Astrocyte of the spinal cord (primary cell): Measurements from ENCODE around the gene VGLL4.

Experiments used
- DNase-seq: peaks from one replicate; pipeline ENCODE4 v3.0.0; 2011; ENCODE audit warnings: low read depth, low spot score
- H3K4me3 ChIP-seq: 2 replicates; pipeline ENCODE4 v1.5.1; 2011; ENCODE audit warnings: low read depth, mild to moderate bottlenecking, low read length, moderate library complexity
- CTCF ChIP-seq: IDR thresholded peaks from 2 replicates; pipeline ENCODE4 v1.5.1; 2012; ENCODE audit warnings: low read depth, mild to moderate bottlenecking, low read length, inconsistent platforms
- in situ Hi-C: cut with HindIII; loops from 2 replicates; pipeline ENCODE4 v1.10.0; 2017; ENCODE audit warnings: low sequenced_read_pairs

Gene VGLL4

GRCh38 chr3:11605398-11605797 is 38.3 kb downstream of the VGLL4 start:
- no peak for TF ChIP-seq CTCF
- H3K4me3 ChIP-seq, result no peak overlapping the region
- in situ Hi-C loops, result loop anchor here (25.0 kb wide), 1 partner anchor 218 kb away; no protein-coding TSS in a partner anchor
- no peak for DNase-seq

DNA sequence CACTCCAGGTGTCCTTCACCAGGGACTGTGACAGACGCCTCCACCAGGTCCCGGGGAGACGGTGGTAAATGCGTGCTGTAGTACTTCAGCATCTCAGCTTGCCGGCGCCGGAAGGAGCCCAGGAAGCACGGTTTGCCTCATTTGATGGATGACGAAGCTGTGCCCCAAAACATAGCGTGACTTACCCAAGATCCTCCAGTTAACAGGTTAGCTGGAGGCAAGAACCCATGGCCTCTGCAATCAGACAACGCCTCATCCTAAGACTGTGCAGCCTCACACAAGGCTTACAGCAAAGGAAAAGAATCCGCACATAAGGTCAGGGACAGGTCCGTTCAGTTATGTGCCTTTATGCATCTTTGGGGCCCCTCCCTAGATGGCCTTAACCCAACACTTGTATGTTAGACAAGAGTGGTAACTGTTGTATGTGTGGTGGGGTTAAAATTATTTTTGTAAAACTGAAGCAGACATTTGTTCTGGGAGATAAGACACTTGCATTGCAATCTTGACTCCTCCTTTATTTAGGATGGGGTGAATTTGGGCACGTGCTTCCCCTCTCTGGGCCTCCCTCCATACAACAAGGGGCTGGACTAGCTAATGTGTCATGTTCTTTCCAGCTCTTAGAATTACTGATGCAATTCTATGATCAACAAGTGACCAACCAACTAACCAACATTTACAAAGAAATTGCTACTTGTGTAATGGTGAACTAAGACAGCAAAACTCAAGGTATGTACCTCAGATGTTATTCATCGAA is 39.4 kb downstream of the VGLL4 start:
- no peak for TF ChIP-seq CTCF
- in situ Hi-C loops, result loop anchor here (25.0 kb wide), 1 partner anchor 217 kb away; no protein-coding TSS in a partner anchor
- DNase-seq, result no peak
- no peak overlapping the region for H3K4me3 ChIP-seq

- in situ Hi-C loops, result loop anchor here (25.0 kb wide), 1 partner anchor 216 kb away; no protein-coding TSS in a partner anchor
- TF ChIP-seq CTCF, result no peak
- H3K4me3 ChIP-seq, result no peak overlapping the region
Measured at GRCh38 chr3:11603628-11604027, 40.1 kb downstream of the VGLL4 start.

GRCh38 chr3:11602886-11603527 is 40.7 kb downstream of the VGLL4 start:
- no peak overlapping the region for H3K4me3 ChIP-seq
- no peak for TF ChIP-seq CTCF
- in situ Hi-C loops, result loop anchor here (25.0 kb wide), 1 partner anchor 216 kb away; no protein-coding TSS in a partner anchor
- DNase-seq, result no peak

More at GRCh38 chr3:11603628-11604027, 40.1 kb downstream of the VGLL4 start:
- peak; percentile 90 for DNase-seq

DNA sequence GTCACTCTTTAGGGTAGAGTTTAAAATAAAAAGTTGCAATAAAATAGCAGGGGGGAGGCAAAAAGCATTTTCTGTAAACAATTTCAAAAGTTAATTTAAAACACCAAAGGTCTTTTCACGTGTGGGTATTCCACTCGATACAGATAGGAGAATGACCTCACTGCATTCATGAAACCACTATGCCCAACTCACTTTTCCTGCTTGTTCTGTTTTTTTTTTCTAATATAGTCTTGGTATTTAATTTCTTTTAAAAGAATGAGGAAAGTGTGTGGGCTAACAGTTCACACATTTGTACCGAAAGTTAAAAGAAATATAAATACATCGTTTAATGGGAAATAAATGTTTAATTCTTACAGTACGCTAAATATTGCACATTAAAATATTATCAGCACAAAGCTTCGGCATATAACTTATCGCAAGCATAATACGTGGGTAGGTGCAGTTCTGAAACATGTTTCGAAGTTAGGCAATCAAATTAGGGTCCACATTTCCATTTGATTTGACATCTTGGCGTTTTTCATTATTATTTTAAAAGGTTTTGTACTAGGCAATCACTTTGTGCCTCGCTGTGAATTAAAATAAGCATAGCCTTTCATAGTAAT is 41.4 kb downstream of the VGLL4 start:
- in situ Hi-C loops, result loop anchor here (25.0 kb wide), 1 partner anchor 215 kb away; no protein-coding TSS in a partner anchor
- DNase-seq, result no peak
- H3K4me3 ChIP-seq, result no peak overlapping the region
- no peak for TF ChIP-seq CTCF

- TF ChIP-seq CTCF, result no peak
- DNase-seq, result peak; percentile 68
- in situ Hi-C loops, result loop anchor here (25.0 kb wide), 1 partner anchor 214 kb away; no protein-coding TSS in a partner anchor
- H3K4me3 ChIP-seq, result no peak overlapping the region
Measured at GRCh38 chr3:11601446-11602238, 42.1 kb downstream of the VGLL4 start.
